Tibial artery (tissue), 4 donors: ENCODE data around the gene TIMM8A.

Experiments
- DNase-seq, 2 donors: peaks; one replicate each; pipeline ENCODE4 v3.0.0-alpha.2; 2019
- H3K27ac ChIP-seq, 2 donors: fragments of 200-600 bp; sonication (generic) in 1 of 2; 1 replicate in 1 of 2; 2 replicates in 1 of 2; pipeline ENCODE4 v1.5.1; 2018 to 2019; ENCODE audit warnings: mild to moderate bottlenecking in 1 of 2
- H3K27me3 ChIP-seq, 2 donors: fragments of 200-600 bp; sonication (generic) in 1 of 2; one replicate each; pipeline versions ENCODE4 v1.5.1 to v1.6.0; 2016 to 2019
- H3K36me3 ChIP-seq, 3 donors: fragments of 200-600 bp; sonication (generic) in 2 of 3; one replicate each; pipeline ENCODE4 v1.5.1; 2016 to 2019; ENCODE audit warnings: mild to moderate bottlenecking in 2 of 3
- H3K4me1 ChIP-seq, 4 donors: fragments of 200-600 bp; sonication (generic) in 2 of 4; 1 replicate in 3 of 4; 2 replicates in 1 of 4; pipeline ENCODE4 v1.5.1; 2016 to 2019
- H3K4me3 ChIP-seq, 2 donors: fragments of 200-600 bp; sonication (generic) in 1 of 2; 1 replicate in 1 of 2; 2 replicates in 1 of 2; pipeline ENCODE4 v1.5.1; 2018 to 2019; ENCODE audit warnings: mild to moderate bottlenecking in 2 of 2
- H3K9me3 ChIP-seq, 3 donors: fragments of 200-600 bp; sonication (generic) in 1 of 3; one replicate each; pipeline ENCODE4 v1.5.1; 2016 to 2019
- intact Hi-C: fragments of 100-400 bp; cut with DNase I; formaldehyde crosslinking; loops from one replicate; pipeline ENCODE4 v1.15.0; 2023; ENCODE audit warnings: low total_unique reads
- TF ChIP-seq, protein P1 (sequence below), 2 experiments: fragments of 200-600 bp in 1 of 2; fragments of 450-650 bp in 1 of 2; IDR thresholded peaks; one replicate each; pipeline ENCODE4 v1.5.1; 2017 to 2019; ENCODE audit warnings: antibody characterized with exemption in 2 of 2, mild to moderate bottlenecking in 1 of 2, moderate library complexity in 1 of 2

TIMM8A gene

DNA sequence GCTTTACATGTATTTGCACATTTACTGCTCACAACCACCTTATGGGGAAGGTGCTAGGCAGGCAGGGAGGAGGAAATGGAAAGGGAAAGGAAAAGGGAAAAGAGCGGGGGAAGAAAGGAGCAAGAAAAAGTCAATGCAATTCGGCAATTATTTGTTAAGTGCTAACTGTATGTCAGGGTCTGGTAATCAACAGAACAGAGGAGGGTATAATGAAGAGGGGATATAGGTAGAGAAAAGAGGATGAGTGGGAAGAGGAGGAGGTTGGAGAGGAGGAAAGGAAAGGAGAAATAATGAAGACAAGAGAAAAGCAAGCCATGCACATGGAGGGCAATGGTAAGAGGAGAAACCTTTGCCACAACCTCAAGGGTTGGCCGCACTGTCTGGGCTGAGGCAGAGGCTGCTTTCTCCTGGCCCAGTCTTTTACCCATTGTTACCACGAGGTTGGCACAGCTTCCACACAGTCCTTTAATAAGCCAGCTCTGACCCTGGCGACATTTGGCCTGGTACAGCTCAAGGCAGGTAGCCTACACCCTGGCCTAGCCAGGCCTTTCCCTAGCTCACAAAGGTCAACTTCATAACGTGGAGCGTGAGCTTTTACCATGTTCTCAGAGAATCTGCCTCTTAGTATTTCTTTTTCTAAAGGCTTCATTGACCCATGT, 36.6 kb upstream of the TIMM8A start:
- H3K4me3 ChIP-seq: no peak overlapping the region
- TF ChIP-seq, protein P1, sequence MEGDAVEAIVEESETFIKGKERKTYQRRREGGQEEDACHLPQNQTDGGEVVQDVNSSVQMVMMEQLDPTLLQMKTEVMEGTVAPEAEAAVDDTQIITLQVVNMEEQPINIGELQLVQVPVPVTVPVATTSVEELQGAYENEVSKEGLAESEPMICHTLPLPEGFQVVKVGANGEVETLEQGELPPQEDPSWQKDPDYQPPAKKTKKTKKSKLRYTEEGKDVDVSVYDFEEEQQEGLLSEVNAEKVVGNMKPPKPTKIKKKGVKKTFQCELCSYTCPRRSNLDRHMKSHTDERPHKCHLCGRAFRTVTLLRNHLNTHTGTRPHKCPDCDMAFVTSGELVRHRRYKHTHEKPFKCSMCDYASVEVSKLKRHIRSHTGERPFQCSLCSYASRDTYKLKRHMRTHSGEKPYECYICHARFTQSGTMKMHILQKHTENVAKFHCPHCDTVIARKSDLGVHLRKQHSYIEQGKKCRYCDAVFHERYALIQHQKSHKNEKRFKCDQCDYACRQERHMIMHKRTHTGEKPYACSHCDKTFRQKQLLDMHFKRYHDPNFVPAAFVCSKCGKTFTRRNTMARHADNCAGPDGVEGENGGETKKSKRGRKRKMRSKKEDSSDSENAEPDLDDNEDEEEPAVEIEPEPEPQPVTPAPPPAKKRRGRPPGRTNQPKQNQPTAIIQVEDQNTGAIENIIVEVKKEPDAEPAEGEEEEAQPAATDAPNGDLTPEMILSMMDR (IDR thresholded peaks at IDR 0.05): no peak
- intact Hi-C loops: no loop called here
- H3K36me3 ChIP-seq: no peaks in the 10 kb centered on the region
- H3K27me3 ChIP-seq: no peaks in the 10 kb centered on the region
- no peaks in the 10 kb centered on the region for H3K9me3 ChIP-seq
- H3K4me1 ChIP-seq: no peaks in the 10 kb centered on the region
- no peak for DNase-seq
- H3K27ac ChIP-seq: no peak overlapping the region

DNA sequence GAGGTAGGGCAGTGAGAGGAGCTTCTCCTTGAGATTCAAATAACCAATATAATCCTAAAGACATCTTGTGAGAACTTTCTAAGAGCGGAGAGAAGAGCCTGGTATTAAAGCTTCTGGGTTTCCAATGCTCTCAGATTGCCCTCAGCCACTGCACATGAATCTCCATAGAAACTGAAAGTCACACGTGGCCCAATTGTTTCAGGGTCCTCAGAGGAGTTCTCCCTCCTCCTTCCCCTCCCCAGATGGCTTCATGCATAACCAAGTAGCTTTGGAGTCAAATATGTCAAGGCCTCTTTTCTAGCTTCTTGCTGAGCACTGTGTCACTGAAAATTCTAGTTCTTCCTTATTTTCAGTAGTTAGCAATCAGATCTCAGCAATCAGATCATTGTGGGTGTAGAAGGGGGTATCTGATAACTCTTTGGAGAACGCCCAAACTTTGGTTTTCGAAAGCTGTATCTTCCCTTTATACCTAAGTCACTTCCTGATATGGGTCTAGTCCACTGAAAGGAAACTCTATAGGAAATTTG, 35.2 kb upstream of the TIMM8A start:
- Histone ChIP-seq H3K36me3 (no peaks in the 10 kb centered on the region), H3K4me3 (no peak overlapping the region), H3K27ac (no peak overlapping the region), H3K27me3 (no peaks in the 10 kb centered on the region), H3K9me3 (no peaks in the 10 kb centered on the region), H3K4me1 (no peaks in the 10 kb centered on the region)
- no peak for DNase-seq
- intact Hi-C loops: no loop called here
- TF ChIP-seq, protein P1 (IDR thresholded peaks at IDR 0.05): no peak

DNA sequence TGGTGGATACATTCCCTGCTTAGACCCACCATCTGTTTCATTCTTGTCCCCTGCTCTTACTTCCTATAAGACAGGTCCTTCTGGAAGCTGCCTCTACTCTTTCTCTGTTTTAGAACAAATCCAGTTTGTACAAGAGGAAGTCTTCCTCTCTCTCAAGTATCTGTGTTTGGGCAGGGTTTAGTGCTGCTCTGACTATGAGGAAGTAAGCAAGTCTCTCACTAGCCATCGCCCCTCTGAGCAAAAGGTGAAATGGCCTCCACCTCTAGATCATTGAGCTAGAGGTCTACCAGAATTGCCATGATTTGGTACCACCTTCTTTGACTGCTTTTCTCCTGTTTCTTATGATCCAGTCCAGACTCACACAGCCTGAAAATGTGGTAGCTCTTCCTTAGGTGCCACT, 29.0 kb upstream of the TIMM8A start:
- intact Hi-C loops: no loop called here
- Histone ChIP-seq H3K4me3 (no peak overlapping the region), H3K36me3 (no peaks in the 10 kb centered on the region), H3K9me3 (no peaks in the 10 kb centered on the region), H3K27ac (no peak overlapping the region), H3K4me1 (no peaks in the 10 kb centered on the region), H3K27me3 (no peaks in the 10 kb centered on the region)
- TF ChIP-seq, protein P1 (IDR thresholded peaks at IDR 0.05): no peak
- no peak for DNase-seq

DNA sequence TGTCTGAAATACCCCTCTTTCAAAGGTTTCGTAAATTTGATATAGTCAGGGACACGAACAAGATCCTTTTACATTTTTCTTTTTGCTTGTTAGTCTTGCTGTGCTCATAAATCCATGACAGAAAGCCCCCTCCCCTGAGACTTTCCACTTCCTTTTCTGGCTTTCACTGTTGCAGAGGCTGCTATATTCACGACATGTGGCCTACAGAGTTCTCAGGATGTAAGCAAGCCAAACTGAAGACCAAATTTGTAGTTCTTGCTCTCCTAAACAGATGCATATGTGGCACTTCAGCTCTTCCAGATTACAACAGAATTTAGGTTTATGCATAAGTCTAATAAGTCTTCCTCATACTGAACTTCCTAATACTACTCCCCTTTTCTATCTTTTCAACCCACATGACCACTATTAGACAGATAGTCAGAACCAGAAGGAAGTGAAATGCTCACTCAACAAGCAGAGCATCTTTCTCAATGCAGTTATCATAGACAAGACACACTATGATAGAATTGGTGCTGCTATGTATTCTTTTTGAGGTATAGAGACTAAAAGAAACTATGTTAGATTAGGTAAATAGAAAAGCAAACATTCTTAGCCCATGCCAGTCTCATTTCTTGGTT, 22.5 kb upstream of the TIMM8A start:
- no peaks in the 10 kb centered on the region for H3K9me3 ChIP-seq
- DNase-seq: no peak
- H3K27me3 ChIP-seq: no peaks in the 10 kb centered on the region
- H3K27ac ChIP-seq: no peak overlapping the region
- H3K36me3 ChIP-seq: no peaks in the 10 kb centered on the region
- intact Hi-C loops: no loop called here
- TF ChIP-seq, protein P1 (IDR thresholded peaks at IDR 0.05): no peak
- H3K4me1 ChIP-seq: no peaks in the 10 kb centered on the region
- H3K4me3 ChIP-seq: no peak overlapping the region

DNA sequence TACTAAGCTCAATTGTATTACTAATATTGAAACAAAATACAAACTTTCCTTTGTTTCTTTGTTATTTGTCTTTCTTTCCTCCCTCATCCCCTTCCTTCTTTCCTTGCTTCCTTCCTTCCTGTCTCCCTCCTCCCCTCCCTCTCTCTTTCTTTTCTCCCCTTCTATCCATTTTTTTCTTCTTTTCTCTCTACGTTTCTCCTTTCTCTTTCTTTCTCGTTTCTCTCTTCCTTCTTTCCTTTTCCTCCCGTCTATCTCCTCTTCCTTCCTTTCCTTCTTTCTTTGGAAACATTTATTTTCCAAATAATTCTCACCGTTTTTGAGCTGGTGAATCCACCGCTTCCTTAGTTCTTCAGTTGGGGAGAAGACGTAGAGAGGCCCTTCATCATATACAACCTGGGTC, 21.1 kb upstream of the TIMM8A start:
- TF ChIP-seq, protein P1 (IDR thresholded peaks at IDR 0.05): no peak
- Histone ChIP-seq H3K4me3 (no peak overlapping the region), H3K9me3 (no peaks in the 10 kb centered on the region), H3K4me1 (no peaks in the 10 kb centered on the region), H3K27me3 (no peaks in the 10 kb centered on the region), H3K36me3 (no peaks in the 10 kb centered on the region), H3K27ac (no peak overlapping the region)
- no peak for DNase-seq
- intact Hi-C loops: no loop called here
